Astrocyte (in vitro differentiated cells and primary cell): Measurements from ENCODE around the gene CEP128. TPM values are rescaled to one million over a fixed set of nuclear protein-coding genes. Genes with fewer than 3 reads are reported as not detected.

Experiments used
- DNase-seq: peaks from one replicate; pipeline ENCODE4 v3.0.0-alpha.2; 2010; ENCODE audit warnings: low read depth
- FAIRE-seq: peaks from 2 replicates; lab custom pipeline; 2011; peaks lifted over from hg19 to GRCh38; lab: Jason Lieb, UNC
- H2AFZ ChIP-seq: 2 replicates; pipeline ENCODE4 v1.6.0; 2012; ENCODE audit warnings: low read depth, low read length, inconsistent platforms
- H3K27ac ChIP-seq: 2 replicates; pipeline ENCODE4 v1.5.1; 2011; ENCODE audit warnings: low read depth, low read length, inconsistent platforms
- H3K27me3 ChIP-seq: 2 replicates; pipeline ENCODE4 v1.6.0; 2011; ENCODE audit warnings: low read length, inconsistent platforms; ENCODE audit not compliant: insufficient read depth
- H3K36me3 ChIP-seq: 2 replicates; pipeline ENCODE4 v1.5.1; 2011; ENCODE audit warnings: low read length, inconsistent platforms; ENCODE audit not compliant: insufficient read depth
- H3K4me1 ChIP-seq: 2 replicates; pipeline ENCODE4 v1.5.1; 2011; ENCODE audit warnings: low read length, inconsistent platforms; ENCODE audit not compliant: insufficient read depth
- H3K4me2 ChIP-seq: 2 replicates; pipeline ENCODE4 v1.6.0; 2012; ENCODE audit warnings: low read length, inconsistent platforms
- H3K4me3 ChIP-seq: 2 replicates; pipeline ENCODE4 v1.5.1; 2011; ENCODE audit warnings: low read depth, mild to moderate bottlenecking, low read length, inconsistent platforms; ENCODE audit not compliant: insufficient read depth
- H3K79me2 ChIP-seq: 2 replicates; pipeline ENCODE4 v1.6.0; 2012; ENCODE audit warnings: mild to moderate bottlenecking, low read length, inconsistent platforms; ENCODE audit not compliant: insufficient read depth
- H3K9ac ChIP-seq: 2 replicates; pipeline ENCODE4 v1.6.0; 2012; ENCODE audit warnings: mild to moderate bottlenecking, low read length, inconsistent platforms
- H3K9me3 ChIP-seq: 2 replicates; pipeline ENCODE4 v1.5.1; 2012; ENCODE audit warnings: low read depth, mild to moderate bottlenecking, low read length, inconsistent platforms; ENCODE audit not compliant: insufficient read depth
- H4K20me1 ChIP-seq: 2 replicates; pipeline ENCODE4 v1.6.0; 2012; ENCODE audit warnings: low read length, inconsistent platforms; ENCODE audit not compliant: insufficient read depth
- H3K27ac Mint-ChIP-seq: one replicate; pipeline ENCODE4 v1.8.0; 2021; ENCODE audit warnings: mild to moderate bottlenecking, mixed read lengths; ENCODE audit not compliant: unreplicated experiment
- H3K27me3 Mint-ChIP-seq: one replicate; pipeline ENCODE4 v1.8.0; 2021; ENCODE audit warnings: low read depth, mixed read lengths; ENCODE audit not compliant: unreplicated experiment
- H3K36me3 Mint-ChIP-seq: one replicate; pipeline ENCODE4 v1.8.0; 2021; ENCODE audit warnings: low read depth, mixed read lengths; ENCODE audit not compliant: unreplicated experiment
- H3K4me1 Mint-ChIP-seq: one replicate; pipeline ENCODE4 v1.8.0; 2021; ENCODE audit warnings: low read depth, mixed read lengths; ENCODE audit not compliant: unreplicated experiment
- H3K4me3 Mint-ChIP-seq: one replicate; pipeline ENCODE4 v1.8.0; 2021; ENCODE audit warnings: mild to moderate bottlenecking, moderate library complexity, mixed read lengths; ENCODE audit not compliant: unreplicated experiment
- H3K9me3 Mint-ChIP-seq: one replicate; pipeline ENCODE4 v1.8.0; 2021; ENCODE audit warnings: mild to moderate bottlenecking, mixed read lengths; ENCODE audit not compliant: unreplicated experiment
- EZH2 ChIP-seq: IDR thresholded peaks from 2 replicates; pipeline ENCODE4 v1.6.1; 2012; ENCODE audit warnings: mild to moderate bottlenecking, low read length, inconsistent platforms; ENCODE audit not compliant: insufficient read depth
- total RNA-seq: library from RNA; stranded (reverse); gene quantifications from 2 replicates; pipeline ENCODE4 v1.2.1, GENCODE V29; 2021
- TF ChIP-seq, protein P1 (sequence below): IDR thresholded peaks from 2 replicates; pipeline ENCODE4 v1.5.1; 2011; ENCODE audit warnings: low read depth, mild to moderate bottlenecking, inconsistent platforms, low read length, moderate library complexity; ENCODE audit not compliant: insufficient read depth

CEP128 gene
- total RNA-seq, 1 donor from 2014 or later, result 6.4 TPM

- H3K79me2 ChIP-seq, result no peaks in the 10 kb centered on the region
- Mint-ChIP-seq H3K4me1 (peaks cover 4% of the 10 kb centered on the region), H3K27ac (no peak overlapping the region), H3K9me3 (peaks cover 9% of the 10 kb centered on the region), H3K36me3 (no peaks in the 10 kb centered on the region), H3K4me3 (no peak overlapping the region), H3K27me3 (no peaks in the 10 kb centered on the region)
- H3K36me3 ChIP-seq, result no peaks in the 10 kb centered on the region
- H3K27ac ChIP-seq, result no peak overlapping the region
- H3K4me3 ChIP-seq, result no peak overlapping the region
- no peak overlapping the region for H3K9ac ChIP-seq
- no peaks in the 10 kb centered on the region for H4K20me1 ChIP-seq
- no peak for TF ChIP-seq EZH2
- TF ChIP-seq, protein P1, sequence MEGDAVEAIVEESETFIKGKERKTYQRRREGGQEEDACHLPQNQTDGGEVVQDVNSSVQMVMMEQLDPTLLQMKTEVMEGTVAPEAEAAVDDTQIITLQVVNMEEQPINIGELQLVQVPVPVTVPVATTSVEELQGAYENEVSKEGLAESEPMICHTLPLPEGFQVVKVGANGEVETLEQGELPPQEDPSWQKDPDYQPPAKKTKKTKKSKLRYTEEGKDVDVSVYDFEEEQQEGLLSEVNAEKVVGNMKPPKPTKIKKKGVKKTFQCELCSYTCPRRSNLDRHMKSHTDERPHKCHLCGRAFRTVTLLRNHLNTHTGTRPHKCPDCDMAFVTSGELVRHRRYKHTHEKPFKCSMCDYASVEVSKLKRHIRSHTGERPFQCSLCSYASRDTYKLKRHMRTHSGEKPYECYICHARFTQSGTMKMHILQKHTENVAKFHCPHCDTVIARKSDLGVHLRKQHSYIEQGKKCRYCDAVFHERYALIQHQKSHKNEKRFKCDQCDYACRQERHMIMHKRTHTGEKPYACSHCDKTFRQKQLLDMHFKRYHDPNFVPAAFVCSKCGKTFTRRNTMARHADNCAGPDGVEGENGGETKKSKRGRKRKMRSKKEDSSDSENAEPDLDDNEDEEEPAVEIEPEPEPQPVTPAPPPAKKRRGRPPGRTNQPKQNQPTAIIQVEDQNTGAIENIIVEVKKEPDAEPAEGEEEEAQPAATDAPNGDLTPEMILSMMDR, result no peak
- H2AFZ ChIP-seq, result no peak overlapping the region
- no peak for DNase-seq
- FAIRE-seq, result no peak
- H3K9me3 ChIP-seq, result no peaks in the 10 kb centered on the region
- no peaks in the 10 kb centered on the region for H3K27me3 ChIP-seq
- no peak overlapping the region for H3K4me2 ChIP-seq
- H3K4me1 ChIP-seq, result no peaks in the 10 kb centered on the region
Observed at GRCh38 chr14:80537626-80538025, 403.9 kb downstream of the CEP128 start.

DNA sequence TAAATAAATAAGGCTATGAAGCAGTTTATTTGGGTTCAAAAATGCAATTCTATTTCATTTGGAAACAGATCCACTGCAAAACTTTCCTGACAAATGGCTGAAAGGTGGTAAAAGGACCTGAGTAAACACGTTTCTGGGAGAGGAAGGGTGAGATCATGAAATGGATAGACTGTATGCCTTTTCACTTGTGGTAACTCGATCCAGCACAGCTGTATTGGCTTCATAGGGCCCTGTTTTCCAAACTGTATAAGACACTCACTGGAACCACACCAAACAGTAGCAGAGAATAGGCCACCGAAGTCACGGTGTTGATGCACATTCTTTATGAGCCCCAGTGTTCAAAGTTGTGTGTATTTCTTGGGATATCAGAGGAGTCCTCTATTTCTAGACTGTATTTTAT lies 405.1 kb downstream of the CEP128 start:
- Mint-ChIP-seq H3K27me3 (no peaks in the 10 kb centered on the region), H3K4me1 (peaks cover 4% of the 10 kb centered on the region), H3K27ac (no peak overlapping the region), H3K4me3 (no peak overlapping the region), H3K36me3 (no peaks in the 10 kb centered on the region), H3K9me3 (peaks cover 9% of the 10 kb centered on the region)
- H3K9ac ChIP-seq, result no peak overlapping the region
- no peaks in the 10 kb centered on the region for H3K4me1 ChIP-seq
- TF ChIP-seq, protein P1, result no peak
- no peak for TF ChIP-seq EZH2
- no peak overlapping the region for H3K4me3 ChIP-seq
- no peaks in the 10 kb centered on the region for H4K20me1 ChIP-seq
- no peaks in the 10 kb centered on the region for H3K36me3 ChIP-seq
- no peaks in the 10 kb centered on the region for H3K79me2 ChIP-seq
- H3K9me3 ChIP-seq, result no peaks in the 10 kb centered on the region
- DNase-seq, result no peak
- H3K27me3 ChIP-seq, result no peaks in the 10 kb centered on the region
- H3K4me2 ChIP-seq, result no peak overlapping the region
- FAIRE-seq, result no peak
- H3K27ac ChIP-seq, result no peak overlapping the region
- H2AFZ ChIP-seq, result no peak overlapping the region

- Histone ChIP-seq H3K4me2 (no peak overlapping the region), H4K20me1 (no peaks in the 10 kb centered on the region), H3K36me3 (no peaks in the 10 kb centered on the region), H3K9ac (no peak overlapping the region), H3K27me3 (no peaks in the 10 kb centered on the region), H3K4me1 (no peaks in the 10 kb centered on the region), H2AFZ (no peak overlapping the region), H3K79me2 (no peaks in the 10 kb centered on the region), H3K27ac (no peak overlapping the region), H3K4me3 (no peak overlapping the region), H3K9me3 (no peaks in the 10 kb centered on the region)
- Mint-ChIP-seq H3K4me3 (no peak overlapping the region), H3K27me3 (no peaks in the 10 kb centered on the region), H3K36me3 (no peaks in the 10 kb centered on the region), H3K9me3 (peaks cover 5% of the 10 kb centered on the region), H3K4me1 (peaks cover 4% of the 10 kb centered on the region), H3K27ac (no peak overlapping the region)
- FAIRE-seq (no peak), DNase-seq (no peak)
- TF ChIP-seq, protein P1, result no peak
- TF ChIP-seq EZH2, result no peak
Observed at GRCh38 chr14:80535171-80535570, 406.4 kb downstream of the CEP128 start.
